Endodermal cell (in vitro differentiated cells): ENCODE data around the gene TEX2. TPM values are rescaled to one million over a fixed set of nuclear protein-coding genes. Genes with fewer than 3 reads are reported as not detected.

Experiments
- DNase-seq: peaks from one replicate; pipeline ENCODE4 v3.0.0-alpha.2; 2017
- H3K27ac ChIP-seq: 2 replicates; pipeline ENCODE4 v1.5.1; 2013; ENCODE audit warnings: mild to moderate bottlenecking, low read depth, low read length, moderate library complexity
- H3K27me3 ChIP-seq: 2 replicates; pipeline ENCODE4 v1.6.1; 2013; ENCODE audit warnings: mild to moderate bottlenecking, low read length, moderate library complexity; ENCODE audit not compliant: insufficient read depth, control insufficient read depth, poor library complexity, severe bottlenecking
- H3K36me3 ChIP-seq: 2 replicates; pipeline ENCODE4 v1.7.0; 2013; ENCODE audit warnings: mild to moderate bottlenecking, low read length, moderate library complexity; ENCODE audit not compliant: control insufficient read depth, insufficient read depth
- H3K4me1 ChIP-seq: one replicate; pipeline ENCODE4 v1.7.0; 2013; ENCODE audit warnings: low read length; ENCODE audit not compliant: control insufficient read depth, insufficient read depth
- H3K4me3 ChIP-seq: 2 replicates; pipeline ENCODE4 v1.5.1; 2013; ENCODE audit warnings: mild to moderate bottlenecking, low read length, moderate library complexity
- H3K9ac ChIP-seq: 2 replicates; pipeline ENCODE4 v1.6.1; 2013; ENCODE audit warnings: mild to moderate bottlenecking, low read length, moderate library complexity; ENCODE audit not compliant: poor library complexity, severe bottlenecking; ENCODE audit errors: extremely low read depth
- H3K9me3 ChIP-seq: 2 replicates; pipeline ENCODE4 v1.6.1; 2013; ENCODE audit warnings: mild to moderate bottlenecking, low read length, moderate library complexity; ENCODE audit not compliant: control insufficient read depth
- H3K27ac Mint-ChIP-seq: 2 replicates; pipeline ENCODE4 v1.8.0; 2020; ENCODE audit warnings: mixed read lengths
- H3K27me3 Mint-ChIP-seq: 2 replicates; pipeline ENCODE4 v1.8.0; 2021; ENCODE audit warnings: mild to moderate bottlenecking, mixed read lengths; ENCODE audit not compliant: insufficient read depth
- H3K36me3 Mint-ChIP-seq: 2 replicates; pipeline ENCODE4 v1.8.0; 2020; ENCODE audit warnings: low read depth, mixed read lengths
- H3K4me1 Mint-ChIP-seq: 2 replicates; pipeline ENCODE4 v1.8.0; 2020; ENCODE audit warnings: mixed read lengths
- H3K4me3 Mint-ChIP-seq: 2 replicates; pipeline ENCODE4 v1.8.0; 2020; ENCODE audit warnings: mild to moderate bottlenecking, moderate library complexity, mixed read lengths
- H3K9me3 Mint-ChIP-seq: 2 replicates; pipeline ENCODE4 v1.8.0; 2020; ENCODE audit warnings: mild to moderate bottlenecking, mixed read lengths
- CTCF ChIP-seq: fragments of 200-600 bp; sonication (generic); conservative IDR thresholded peaks from 2 replicates; pipeline ENCODE4 v1.5.0; 2021; ENCODE audit warnings: antibody characterized with exemption, mild to moderate bottlenecking
- WGBS, 2 experiments: methylation state at CpG; one replicate each; pipeline versions ENCODE4 v1.1.5 to v1.1.7; 2013; ENCODE audit warnings: missing lambda C conversion rate in 2 of 2, mixed read lengths in 1 of 2; ENCODE audit not compliant: insufficient coverage in 1 of 2, insufficient read length in 1 of 2; 5-methylcytosine and 5-hydroxymethylcytosine counted together
- total RNA-seq, 2 donors: library from RNA; stranded (reverse); fragmentation: NEBNext Ultra II Directional in 1 of 2; extraction: Animal tissue kit (Norgen Biotek cat#: 25700) in 1 of 2; gene quantifications; 2 replicates in 1 of 2; 3 replicates in 1 of 2; pipeline ENCODE4 v1.2.1, GENCODE V29; 2021

The TEX2 gene
- total RNA-seq, 2 donors from 2014 or later, result 11.6 to 13.1 TPM

- Mint-ChIP-seq H3K36me3 (no peaks in the 10 kb centered on the region), H3K4me3 (no peak overlapping the region), H3K27me3 (no peaks in the 10 kb centered on the region), H3K9me3 (no peaks in the 10 kb centered on the region), H3K27ac (no peak overlapping the region), H3K4me1 (peaks cover 10% of the 10 kb centered on the region)
- Histone ChIP-seq H3K36me3 (no peaks in the 10 kb centered on the region), H3K4me1 (no peaks in the 10 kb centered on the region), H3K9me3 (no peaks in the 10 kb centered on the region), H3K9ac (no peak overlapping the region), H3K27me3 (no peaks in the 10 kb centered on the region), H3K4me3 (no peak overlapping the region), H3K27ac (no peak overlapping the region)
- 97 to 100% methylated on average over 1 to 3 of the region's 3 CpGs for WGBS, 2 experiments
- peak; percentile 13 for DNase-seq
- no peak for TF ChIP-seq CTCF
Observed at GRCh38 chr17:64106918-64107317, 156.1 kb downstream of the TEX2 start.

- WGBS, 2 experiments, result 90% methylated on average over 5 of the region's 5 CpGs; no CpG with 5 or more reads in 1 of the 2 experiments
- Mint-ChIP-seq H3K27ac (no peak overlapping the region), H3K9me3 (no peaks in the 10 kb centered on the region), H3K27me3 (no peaks in the 10 kb centered on the region), H3K4me3 (no peak overlapping the region), H3K4me1 (no peaks in the 10 kb centered on the region), H3K36me3 (no peaks in the 10 kb centered on the region)
- H3K36me3 ChIP-seq, result no peaks in the 10 kb centered on the region
- H3K9me3 ChIP-seq, result no peaks in the 10 kb centered on the region
- H3K27ac ChIP-seq, result no peak overlapping the region
- no peak overlapping the region for H3K4me3 ChIP-seq
- H3K9ac ChIP-seq, result no peak overlapping the region
- H3K27me3 ChIP-seq, result no peaks in the 10 kb centered on the region
- no peak for TF ChIP-seq CTCF
- H3K4me1 ChIP-seq, result no peaks in the 10 kb centered on the region
- DNase-seq, result peak; percentile 26
Observed at GRCh38 chr17:64103391-64104364, 159.4 kb downstream of the TEX2 start.

GRCh38 chr17:64102627-64103390 lies 160.3 kb downstream of the TEX2 start:
- Mint-ChIP-seq H3K9me3 (no peaks in the 10 kb centered on the region), H3K4me1 (no peaks in the 10 kb centered on the region), H3K27ac (no peak overlapping the region), H3K36me3 (no peaks in the 10 kb centered on the region), H3K4me3 (no peak overlapping the region), H3K27me3 (no peaks in the 10 kb centered on the region)
- no peak overlapping the region for H3K9ac ChIP-seq
- no peak overlapping the region for H3K4me3 ChIP-seq
- no peaks in the 10 kb centered on the region for H3K36me3 ChIP-seq
- peak; percentile 29 for DNase-seq
- 96% methylated on average over 5 to 7 of the region's 7 CpGs for WGBS, 2 experiments
- no peak for TF ChIP-seq CTCF
- H3K27me3 ChIP-seq, result no peaks in the 10 kb centered on the region
- no peak overlapping the region for H3K27ac ChIP-seq
- H3K9me3 ChIP-seq, result no peaks in the 10 kb centered on the region
- H3K4me1 ChIP-seq, result no peaks in the 10 kb centered on the region
